Measurements from ENCODE around the gene CHFR.

DNA sequence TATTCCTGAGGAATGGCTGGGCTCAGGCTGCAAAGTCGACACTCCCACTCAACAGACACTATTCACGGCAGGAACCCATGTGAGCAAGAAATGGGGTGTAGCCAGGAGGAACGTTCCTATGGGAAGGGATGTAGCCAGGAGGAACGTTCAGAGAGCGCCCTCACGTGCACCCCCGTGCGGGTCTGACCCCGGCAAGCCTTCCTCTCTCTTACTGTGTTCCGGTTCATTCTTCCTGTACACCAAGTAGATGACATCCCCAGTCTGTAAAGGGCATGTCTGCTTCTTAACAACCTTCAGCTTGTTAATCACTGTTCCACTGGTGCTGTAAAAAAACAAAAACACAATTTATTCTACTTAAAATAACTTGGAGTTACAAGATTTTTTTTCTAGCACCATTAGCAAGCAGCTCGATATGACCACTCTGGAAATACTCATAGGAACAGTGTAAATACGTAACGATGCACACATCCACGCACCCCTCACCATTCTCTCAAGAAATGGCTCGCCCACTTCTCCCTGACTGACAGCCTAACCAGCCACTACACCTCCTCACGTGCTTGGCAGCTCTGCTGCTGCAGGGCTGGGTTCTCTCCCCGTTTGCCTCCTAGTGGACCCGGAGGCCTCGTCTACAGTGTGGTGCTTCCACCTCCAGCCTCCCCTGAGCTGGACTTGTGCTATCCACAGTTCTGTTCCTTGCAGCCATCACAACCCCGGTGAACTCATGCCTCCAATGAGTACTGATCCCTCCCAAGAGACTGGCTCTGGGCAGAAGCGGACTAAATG, 15.1 kb downstream of the CHFR start:
- TF ChIP-seq, protein P1, sequence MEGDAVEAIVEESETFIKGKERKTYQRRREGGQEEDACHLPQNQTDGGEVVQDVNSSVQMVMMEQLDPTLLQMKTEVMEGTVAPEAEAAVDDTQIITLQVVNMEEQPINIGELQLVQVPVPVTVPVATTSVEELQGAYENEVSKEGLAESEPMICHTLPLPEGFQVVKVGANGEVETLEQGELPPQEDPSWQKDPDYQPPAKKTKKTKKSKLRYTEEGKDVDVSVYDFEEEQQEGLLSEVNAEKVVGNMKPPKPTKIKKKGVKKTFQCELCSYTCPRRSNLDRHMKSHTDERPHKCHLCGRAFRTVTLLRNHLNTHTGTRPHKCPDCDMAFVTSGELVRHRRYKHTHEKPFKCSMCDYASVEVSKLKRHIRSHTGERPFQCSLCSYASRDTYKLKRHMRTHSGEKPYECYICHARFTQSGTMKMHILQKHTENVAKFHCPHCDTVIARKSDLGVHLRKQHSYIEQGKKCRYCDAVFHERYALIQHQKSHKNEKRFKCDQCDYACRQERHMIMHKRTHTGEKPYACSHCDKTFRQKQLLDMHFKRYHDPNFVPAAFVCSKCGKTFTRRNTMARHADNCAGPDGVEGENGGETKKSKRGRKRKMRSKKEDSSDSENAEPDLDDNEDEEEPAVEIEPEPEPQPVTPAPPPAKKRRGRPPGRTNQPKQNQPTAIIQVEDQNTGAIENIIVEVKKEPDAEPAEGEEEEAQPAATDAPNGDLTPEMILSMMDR (conservative IDR thresholded peaks at IDR 0.05 in 1 of 2, IDR thresholded peaks at IDR 0.05 in 1 of 2; ENCODE audit: extremely low read depth in 1 of 2, insufficient read depth in 1 of 2, low read depth in 1 of 2, low read length in 2 of 2): no peak
- no peak for TF ChIP-seq EZH2 (IDR thresholded peaks at IDR 0.05; ENCODE audit: borderline replicate concordance, low read length)
